Smooth muscle cell of the pulmonary artery (primary cell): Measurements from ENCODE around the gene TNK1. TPM values are rescaled to one million over a fixed set of nuclear protein-coding genes. Genes with fewer than 3 reads are reported as not detected.

ENCODE experiments used
- total RNA-seq: library from RNA; depleted of rRNA; stranded (reverse); fragments of >200 nt; gene quantifications from 2 replicates; pipeline ENCODE4 v1.2.3, GENCODE V29; 2014

Gene TNK1
- total RNA-seq, result 0.20 and 0.26 TPM in 2 replicates

GRCh38 chr17:7380855-7381683, at the start of gene TNK1:
Gene TNK1, plus strand, starts transcription at chr17:7381089. Its CDS starts 1,838 bp downstream, at chr17:7382927.

GRCh38 chr17:7336240-7337175, 44.4 kb upstream of the TNK1 start, which contains the start of gene ACAP1:
Gene ACAP1, plus strand, starts transcription at chr17:7336529. Its CDS starts 206 bp downstream, at chr17:7336735.

DNA sequence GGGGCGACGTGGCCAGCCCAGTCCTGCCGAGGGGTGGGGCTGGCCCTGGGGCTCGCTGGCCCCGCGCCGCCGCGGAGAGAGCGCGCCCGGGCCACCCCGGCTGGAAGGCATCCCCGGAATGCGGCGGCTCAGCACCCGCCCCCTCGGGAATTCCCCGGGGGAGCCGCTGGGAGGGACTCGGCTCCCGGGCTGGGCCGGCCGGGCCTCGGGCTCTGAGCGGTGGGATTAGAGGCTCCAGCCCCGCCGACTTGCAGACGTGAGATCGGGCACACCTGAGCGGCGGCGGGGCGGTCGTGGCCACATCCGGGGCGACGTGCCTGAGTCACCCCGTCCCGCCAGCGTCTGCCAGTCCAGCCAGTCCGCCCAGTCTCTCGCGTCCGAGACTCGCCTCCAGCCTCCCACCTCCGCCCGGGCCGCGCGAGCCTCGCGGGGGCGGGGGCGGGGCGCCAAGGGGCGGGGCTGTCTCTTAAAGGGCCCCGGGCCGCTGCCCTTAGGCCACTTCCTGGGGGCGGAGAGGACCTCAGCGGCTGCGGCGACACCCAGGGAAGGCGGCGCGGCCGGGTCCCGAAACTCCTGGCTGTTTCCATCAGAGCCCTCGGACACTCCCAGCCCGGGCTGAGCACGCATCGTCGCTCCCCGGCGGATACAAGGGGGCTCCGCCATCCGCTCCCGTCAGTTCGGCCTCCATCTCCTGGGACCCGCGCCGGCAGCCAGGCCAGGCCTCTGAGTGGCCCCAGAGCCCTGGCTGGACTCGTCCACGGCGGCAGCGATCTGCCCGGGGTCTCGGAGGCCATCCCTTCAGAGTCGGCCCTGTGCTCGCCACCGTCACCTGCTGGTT, 29.0 kb upstream of the TNK1 start, which contains the start of gene KCTD11:
TSS of gene KCTD11 (plus strand) at position 498 of the 838 bp plus-strand sequence.

GRCh38 chr17:7355053-7355452, 25.8 kb upstream of the TNK1 start, which contains the start of gene TMEM95:
Gene TMEM95, plus strand, starts transcription at chr17:7355156. Its CDS starts 49 bp downstream, at chr17:7355205.

DNA sequence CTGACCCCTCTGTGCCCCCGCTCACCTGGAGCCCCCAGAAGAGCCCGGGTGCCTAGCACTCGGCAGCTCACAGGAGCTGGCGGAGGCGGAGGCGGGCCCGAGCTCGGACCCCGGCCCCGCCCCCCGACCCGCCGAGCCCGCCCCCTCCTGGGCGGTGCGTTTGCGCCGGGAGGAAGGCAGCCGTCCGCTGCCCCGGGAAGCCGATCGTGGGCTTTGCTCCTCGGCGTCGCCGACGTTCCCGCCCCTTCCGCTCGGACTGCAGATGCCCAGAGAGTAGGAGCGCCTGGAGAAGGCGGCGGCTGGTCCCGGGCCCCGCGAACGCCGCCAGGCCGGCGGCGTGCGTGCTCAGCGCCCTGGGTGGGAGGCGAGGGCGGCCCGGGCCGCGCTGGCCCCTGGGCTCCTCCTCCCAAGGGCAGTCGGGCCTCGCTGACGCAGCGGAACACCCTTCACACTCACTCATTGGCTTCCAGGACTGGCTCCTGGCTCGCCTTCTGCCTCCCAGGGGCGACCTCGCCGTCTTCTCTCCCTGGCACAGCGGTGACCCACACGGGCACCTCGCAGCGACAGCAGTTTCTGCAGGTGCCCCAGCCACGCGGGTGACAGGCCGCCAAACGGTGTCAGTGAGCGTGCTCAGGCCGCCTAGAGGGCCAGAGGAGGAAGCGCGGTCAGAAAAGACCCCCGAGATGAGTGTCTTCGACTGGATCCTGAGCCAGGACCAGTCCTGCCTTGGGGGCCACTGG, 13.7 kb downstream of the TNK1 start, which contains the start of gene PLSCR3:
TSS of gene PLSCR3 (minus strand) at position 74 of the 740 bp plus-strand sequence. CDS start 415 bp downstream, outside the sequence.

DNA sequence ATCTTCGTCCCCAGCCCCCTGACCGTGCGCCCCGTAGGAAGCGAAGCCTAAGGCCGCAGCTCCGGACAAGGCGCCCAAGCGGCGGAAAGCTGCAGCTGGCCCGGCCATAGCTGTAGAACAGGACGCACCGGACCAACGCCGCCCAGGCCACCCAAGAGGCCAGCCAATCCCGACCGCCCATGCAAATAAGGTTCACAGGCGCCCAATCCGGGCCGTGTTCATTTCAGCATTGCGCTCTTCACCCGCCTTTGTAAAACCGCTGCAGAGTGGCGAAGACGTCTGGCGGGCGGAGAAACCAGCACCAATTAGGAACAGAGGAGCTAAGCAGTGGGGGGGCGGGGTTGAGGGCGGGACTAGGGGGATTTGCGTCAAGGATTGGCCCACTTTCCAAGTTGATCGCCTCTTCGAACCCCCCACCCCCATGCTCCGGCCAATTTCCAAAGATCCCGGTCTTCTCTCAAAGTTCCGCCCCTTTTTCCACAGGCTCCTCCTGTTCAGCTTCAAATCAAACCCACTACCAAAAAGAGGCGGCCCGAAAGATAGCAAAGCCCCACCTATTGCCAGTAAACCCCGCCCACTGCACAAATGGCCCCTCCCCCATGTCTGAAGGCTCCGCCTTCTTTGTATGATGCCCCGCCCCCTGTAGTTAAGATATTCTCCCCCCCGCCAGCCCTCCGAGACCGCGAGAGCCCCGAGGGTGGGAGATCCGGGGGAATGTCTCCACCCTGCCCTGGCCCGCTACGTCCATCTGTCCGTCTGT, 23.3 kb downstream of the TNK1 start, which contains the start of gene TMEM256:
TSS of gene TMEM256 (minus strand) at position 121 of the 760 bp plus-strand sequence. CDS start at position 108, 13 bp downstream.

GRCh38 chr17:7407485-7408251, 26.8 kb downstream of the TNK1 start, which contains the start of gene NLGN2:
Gene NLGN2, plus strand, starts transcription at chr17:7407845. Its CDS starts 411 bp downstream, at chr17:7408256.

GRCh38 chr17:7419819-7420610, 39.1 kb downstream of the TNK1 start, which contains the start of gene SPEM1:
Gene SPEM1, plus strand, starts transcription at chr17:7420324. Its CDS starts 61 bp downstream, at chr17:7420385.

GRCh38 chr17:7425316-7425715, 44.4 kb downstream of the TNK1 start, which contains the start of gene SPEM2:
Gene SPEM2, plus strand, starts transcription at chr17:7425616. Its CDS starts 73 bp downstream, at chr17:7425689.

GRCh38 chr17:7428557-7428956, 47.7 kb downstream of the TNK1 start, which contains the start of gene SPEM3:
Gene SPEM3, plus strand, starts transcription at chr17:7428857. Its CDS starts 46 bp downstream, at chr17:7428903.

Other genes starting within 250 kb of the TNK1 start
- gene ASGR1, start 201.7 kb upstream of the TNK1 start, total RNA-seq, result 0.26 and 0.43 TPM in 2 replicates
- 38.6 and 51.8 TPM in 2 replicates for gene DLG4, start 161.3 kb upstream of the TNK1 start, total RNA-seq
- gene ACADVL, start 161.2 kb upstream of the TNK1 start, total RNA-seq, result 253 and 331 TPM in 2 replicates
- gene DVL2, start 146.6 kb upstream of the TNK1 start, total RNA-seq, result 57.9 and 79.4 TPM in 2 replicates
- gene PHF23, start 141.6 kb upstream of the TNK1 start, total RNA-seq, result 36.2 and 41.9 TPM in 2 replicates
- gene GABARAP, start 138.6 kb upstream of the TNK1 start, total RNA-seq, result 152 and 153 TPM in 2 replicates
- gene CTDNEP1, start 129.4 kb upstream of the TNK1 start, total RNA-seq, result 71.7 and 85.0 TPM in 2 replicates
- gene ELP5, start 128.9 kb upstream of the TNK1 start, total RNA-seq, result 23.6 and 23.8 TPM in 2 replicates
- 0.33 and 0.65 TPM in 2 replicates for gene CLDN7, start 118.6 kb upstream of the TNK1 start, total RNA-seq
- 0.10 and 0.13 TPM in 2 replicates for gene SLC2A4, start 99.4 kb upstream of the TNK1 start, total RNA-seq
- gene YBX2, start 86.5 kb upstream of the TNK1 start, total RNA-seq, result 0.07 TPM in 1 of 2 replicates, not detected in the other
- 351 and 391 TPM in 2 replicates for gene EIF5A, start 73.5 kb upstream of the TNK1 start, total RNA-seq
- 20.3 and 20.4 TPM in 2 replicates for gene GPS2, start 65.7 kb upstream of the TNK1 start, total RNA-seq
- gene NEURL4, start 51.8 kb upstream of the TNK1 start, total RNA-seq, result 21.6 and 31.2 TPM in 2 replicates
- gene ACAP1, start 44.6 kb upstream of the TNK1 start, total RNA-seq, result 0.33 and 0.99 TPM in 2 replicates
- 13.4 and 14.2 TPM in 2 replicates for gene KCTD11, start 28.9 kb upstream of the TNK1 start, total RNA-seq
- gene TMEM95, start 25.9 kb upstream of the TNK1 start, total RNA-seq, result not detected in 2 replicates
- gene PLSCR3, start 13.4 kb downstream of the TNK1 start, total RNA-seq, result 52.9 and 58.3 TPM in 2 replicates
- 57.9 and 74.2 TPM in 2 replicates for gene TMEM256, start 23.0 kb downstream of the TNK1 start, total RNA-seq
- 23.7 and 28.4 TPM in 2 replicates for gene NLGN2, start 26.8 kb downstream of the TNK1 start, total RNA-seq
- gene SPEM1, start 39.2 kb downstream of the TNK1 start, total RNA-seq, result not detected in 2 replicates
- not detected in 2 replicates for gene SPEM2, start 44.5 kb downstream of the TNK1 start, total RNA-seq
- gene SPEM3, start 47.8 kb downstream of the TNK1 start, total RNA-seq, result not detected in 2 replicates
- gene TMEM102, start 54.3 kb downstream of the TNK1 start, total RNA-seq, result 2.5 and 3.2 TPM in 2 replicates
- 12.9 and 16.7 TPM in 2 replicates for gene FGF11, start 58.4 kb downstream of the TNK1 start, total RNA-seq
- 5.2 and 6.7 TPM in 2 replicates for gene CHRNB1, start 64.0 kb downstream of the TNK1 start, total RNA-seq
- 39.2 and 45.6 TPM in 2 replicates for gene ZBTB4, start 98.5 kb downstream of the TNK1 start, total RNA-seq
- gene SLC35G6, start 100.4 kb downstream of the TNK1 start, total RNA-seq, result not detected in 2 replicates
- gene POLR2A, start 103.3 kb downstream of the TNK1 start, total RNA-seq, result 117 and 118 TPM in 2 replicates
- 21.6 and 23.8 TPM in 2 replicates for gene TNFSF12, start 168.0 kb downstream of the TNK1 start, total RNA-seq
- 1.4 and 2.4 TPM in 2 replicates for gene TNFSF13, start 177.7 kb downstream of the TNK1 start, total RNA-seq
- gene SENP3, start 180.8 kb downstream of the TNK1 start, total RNA-seq, result 65.9 and 75.8 TPM in 2 replicates
- gene CD68, start 198.5 kb downstream of the TNK1 start, total RNA-seq, result 59.6 and 60.2 TPM in 2 replicates
- gene MPDU1, start 202.8 kb downstream of the TNK1 start, total RNA-seq, result 36.2 and 54.1 TPM in 2 replicates
- 0.07 and 0.26 TPM in 2 replicates for gene SOX15, start 209.0 kb downstream of the TNK1 start, total RNA-seq
- gene FXR2, start 233.8 kb downstream of the TNK1 start, total RNA-seq, result 42.3 and 51.2 TPM in 2 replicates
- 34.7 and 35.4 TPM in 2 replicates for gene SAT2, start 246.7 kb downstream of the TNK1 start, total RNA-seq
- gene SHBG, start 249.0 kb downstream of the TNK1 start, total RNA-seq, result 0.53 and 0.72 TPM in 2 replicates